Measurements from ENCODE around the gene FAM241A. TPM values are rescaled to one million over a fixed set of nuclear protein-coding genes. Genes with fewer than 3 reads are reported as not detected.
"Not testable (repeated sequence)": the region's sequence is repeated elsewhere in the genome, so short reads cannot be mapped to it uniquely, and the experiment has no call there.

The FAM241A gene
- total RNA-seq, 1 donor from 2014 or later = 6.7 TPM

- DNase-seq (ENCODE audit: low spot score) = no peak
- intact Hi-C loops (cut with DNase I) = no loop called here
Measured at GRCh38 chr4:112128452-112128851, 16.8 kb upstream of the FAM241A start.

GRCh38 chr4:112130906-112131305, 14.3 kb upstream of the FAM241A start:
- DNase-seq (ENCODE audit: low spot score) = no peak
- intact Hi-C loops (cut with DNase I) = no loop called here

- no peak for DNase-seq (ENCODE audit: low spot score)
- intact Hi-C loops (cut with DNase I) = no loop called here
Measured at GRCh38 chr4:112136551-112136950, 8.7 kb upstream of the FAM241A start.

- DNase-seq (ENCODE audit: low spot score) = no peak
- intact Hi-C loops (cut with DNase I) = no loop called here
Measured at GRCh38 chr4:112138538-112138937, 6.7 kb upstream of the FAM241A start.

GRCh38 chr4:112140536-112140935, 4.7 kb upstream of the FAM241A start:
- intact Hi-C loops (cut with DNase I) = loop anchor here (2.0 kb wide), 1 partner anchor 90 kb away; the partner anchor contains the start of gene AP1AR

GRCh38 chr4:112141366-112142138, 3.7 kb upstream of the FAM241A start:
- no peak for DNase-seq (ENCODE audit: low spot score)
- intact Hi-C loops (cut with DNase I) = loop anchor here (2.0 kb wide), 1 partner anchor 89 kb away; the partner anchor contains the start of gene AP1AR

More at GRCh38 chr4:112140536-112140935, 4.7 kb upstream of the FAM241A start:
- no peak for DNase-seq (ENCODE audit: low spot score)

GRCh38 chr4:112142182-112142581, 3.1 kb upstream of the FAM241A start:
- DNase-seq (ENCODE audit: low spot score) = no peak
- intact Hi-C loops (cut with DNase I) = no loop called here

GRCh38 chr4:112143781-112144180, 1.5 kb upstream of the FAM241A start:
- DNase-seq (ENCODE audit: low spot score) = no peak
- intact Hi-C loops (cut with DNase I) = no loop called here

GRCh38 chr4:112144546-112145325, 518 bp upstream of the FAM241A start:
- intact Hi-C loops (cut with DNase I) = loop anchor here (5.0 kb wide), 1 partner anchor 42 kb away; no protein-coding TSS in a partner anchor
- no peak for DNase-seq (ENCODE audit: low spot score)

GRCh38 chr4:112145790-112146501, 692 bp downstream of the FAM241A start:
- intact Hi-C loops (cut with DNase I) = loop anchor here (5.0 kb wide), 1 partner anchor 44 kb away; no protein-coding TSS in a partner anchor
- peak; percentile 82 for DNase-seq (ENCODE audit: low spot score)

GRCh38 chr4:112146502-112146813, 1.2 kb downstream of the FAM241A start:
- intact Hi-C loops (cut with DNase I) = loop anchor here (5.0 kb wide), 1 partner anchor 44 kb away; no protein-coding TSS in a partner anchor
- no peak for DNase-seq (ENCODE audit: low spot score)

GRCh38 chr4:112147697-112148096, 2.4 kb downstream of the FAM241A start:
- intact Hi-C loops (cut with DNase I) = loop anchor here (5.0 kb wide), 1 partner anchor 45 kb away; no protein-coding TSS in a partner anchor
- DNase-seq (ENCODE audit: low spot score) = no peak

GRCh38 chr4:112150920-112151319, 5.7 kb downstream of the FAM241A start:
- intact Hi-C loops (cut with DNase I) = no loop called here
- no peak for DNase-seq (ENCODE audit: low spot score)

- DNase-seq (ENCODE audit: low spot score) = no peak
- intact Hi-C loops (cut with DNase I) = no loop called here
Measured at GRCh38 chr4:112152521-112152920, 7.3 kb downstream of the FAM241A start.

- DNase-seq (ENCODE audit: low spot score) = no peak
- intact Hi-C loops (cut with DNase I) = no loop called here
Measured at GRCh38 chr4:112153211-112153791, 8.0 kb downstream of the FAM241A start.

GRCh38 chr4:112156112-112156511, 10.9 kb downstream of the FAM241A start:
- intact Hi-C loops (cut with DNase I) = no loop called here
- DNase-seq (ENCODE audit: low spot score) = no peak

GRCh38 chr4:112156553-112156952, 11.3 kb downstream of the FAM241A start:
- no peak for DNase-seq (ENCODE audit: low spot score)
- intact Hi-C loops (cut with DNase I) = no loop called here

- DNase-seq (ENCODE audit: low spot score); intact Hi-C loops (cut with DNase I): not testable (repeated sequence)
Measured at GRCh38 chr4:112163706-112164105, 18.5 kb downstream of the FAM241A start.

GRCh38 chr4:112167794-112168193, 22.5 kb downstream of the FAM241A start:
- intact Hi-C loops (cut with DNase I) = no loop called here
- DNase-seq (ENCODE audit: low spot score) = no peak
